Ovary (tissue), 3 donors: ENCODE measurements around the gene LMTK2.

Experiments used
- CTCF ChIP-seq, 3 donors: fragments of 450-650 bp in 2 of 3; fragments of 200-600 bp in 1 of 3; IDR thresholded peaks; one replicate each; pipeline versions ENCODE4 v1.5.1 to v1.8.0; 2016 to 2022; ENCODE audit warnings: antibody characterized with exemption in 3 of 3, mild to moderate bottlenecking in 1 of 3
- EP300 ChIP-seq: sonication (generic); formaldehyde crosslinking; IDR thresholded peaks from one replicate; pipeline ENCODE4 v1.6.1; 2017; ENCODE audit warnings: antibody characterized with exemption
- POLR2A ChIP-seq: fragments of 450-650 bp; IDR thresholded peaks from one replicate; pipeline ENCODE4 v1.6.1; 2017; ENCODE audit warnings: antibody characterized with exemption, mild to moderate bottlenecking, moderate library complexity
- donor health status: DM: no; HTN: no; CAD: no.

- TF ChIP-seq CTCF (IDR thresholded peaks at IDR 0.05) (no peak), POLR2A (no peak), EP300 (no peak)
These were observed 79.9 kb downstream of the LMTK2 start for GRCh38 chr7:98186452-98187137.
